ENCODE measurements around the gene LIMS1.
"Not testable (repeated sequence)": the region's sequence is repeated elsewhere in the genome, so short reads cannot be mapped to it uniquely, and the experiment has no call there.

LIMS1 gene

GRCh38 chr2:108716971-108717370 lies 182.7 kb downstream of the LIMS1 start:
- DNase-seq (ENCODE audit: extremely low read depth in 1 of 2, low read depth in 1 of 2), result not testable (repeated sequence)

- peak; percentile 91 to 92 for DNase-seq (ENCODE audit: extremely low read depth in 1 of 2, low read depth in 1 of 2)
These were observed 185.1 kb downstream of the LIMS1 start, which contains the start of gene RANBP2 for GRCh38 chr2:108719149-108720044. Gene RANBP2 (plus strand): TSS chr2:108719482. CDS start chr2:108719607, 125 bp downstream.

GRCh38 chr2:108726048-108726447 lies 191.8 kb downstream of the LIMS1 start:
- not testable (repeated sequence) for DNase-seq (ENCODE audit: extremely low read depth in 1 of 2, low read depth in 1 of 2)

GRCh38 chr2:108734656-108735055 lies 200.4 kb downstream of the LIMS1 start:
- not testable (repeated sequence) for DNase-seq (ENCODE audit: extremely low read depth in 1 of 2, low read depth in 1 of 2)
